Measurements from ENCODE around the gene CEP112.

- TF ChIP-seq POLR2A (IDR thresholded peaks at IDR 0.05; ENCODE audit: low read length): no peak
- no peak for TF ChIP-seq GATA1 (IDR thresholded peaks at IDR 0.05; ENCODE audit: low read depth, low read length)
Observed at GRCh38 chr17:65807361-65807760, 384.6 kb downstream of the CEP112 start.

Measured in erythroblast (primary cell).